Spleen (tissue), 7 donors: ENCODE results near the gene GPR62.
"Not testable (repeated sequence)": the region's sequence is repeated elsewhere in the genome, so short reads cannot be mapped to it uniquely, and the experiment has no call there.

Source experiments
- CTCF ChIP-seq, 11 experiments: fragments of 200-600 bp in 7 of 11; fragments of 450-650 bp in 4 of 11; sonication (generic) in 4 of 11; IDR thresholded peaks in 8 of 11; conservative IDR thresholded peaks in 3 of 11; 1 replicate in 7 of 11; 2 replicates in 4 of 11; pipeline versions ENCODE4 v1.4.0 to v1.8.0; 2016 to 2021; ENCODE audit warnings: antibody characterized with exemption in 11 of 11, inconsistent platforms in 4 of 11, mild to moderate bottlenecking in 1 of 11
- POLR2A ChIP-seq, 3 donors: fragments of 450-650 bp; IDR thresholded peaks; one replicate each; pipeline ENCODE4 v1.5.1; 2017; ENCODE audit warnings: antibody characterized with exemption in 3 of 3, mild to moderate bottlenecking in 1 of 3
- POLR2AphosphoS5 ChIP-seq, 3 donors: sonication (generic); formaldehyde crosslinking; IDR thresholded peaks; one replicate each; pipeline ENCODE4 v1.5.1; 2017; ENCODE audit warnings: antibody characterized with exemption in 3 of 3
- donor health status: DM: no; HTN: no; CAD: no; lungs with moderate emphysema.
- donor health status: DM: no; HTN: no; CAD: no.
- donor health status: DM: no; HTN: no; CAD: no.

GRCh38 chr3:51990501-51990971, 35.4 kb downstream of the GPR62 start:
- TF ChIP-seq POLR2A (IDR thresholded peaks at IDR 0.05); CTCF (IDR thresholded peaks at IDR 0.05 in 8 of 11, conservative IDR thresholded peaks at IDR 0.05 in 3 of 11): not testable (repeated sequence)
- peak in 1 of 3 donors; percentile 44 for TF ChIP-seq POLR2AphosphoS5 (IDR thresholded peaks at IDR 0.05)
